NCI-H524 treated with DMSO at 0.1 percent for 48 hours (cell line): Measurements from ENCODE around the gene CCDC177.

ENCODE experiments used
- DNase-seq: peaks from one replicate; lab custom pipeline; 2025; lab: John Stamatoyannopoulos, UW

The CCDC177 gene

DNA sequence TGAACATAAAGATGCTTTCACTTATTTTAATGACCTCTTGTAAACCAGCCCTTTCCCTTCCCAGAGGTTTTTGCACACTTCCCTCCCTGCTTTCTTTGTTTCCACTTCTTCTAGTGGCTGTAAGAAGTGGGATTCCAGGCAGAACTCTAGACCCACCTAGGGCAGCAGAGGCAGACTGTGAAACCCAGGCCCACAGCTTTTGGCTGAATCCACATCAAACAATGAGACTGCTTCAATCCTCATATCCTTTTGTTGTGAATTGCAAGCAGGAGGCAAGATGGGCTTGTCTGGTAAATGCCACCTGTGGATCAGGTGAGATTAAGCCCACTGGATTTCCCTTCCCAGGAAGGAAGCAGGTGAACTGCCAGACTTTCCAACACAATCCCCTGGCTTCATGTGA, 12.8 kb downstream of the CCDC177 start:
- DNase-seq = no peak

DNA sequence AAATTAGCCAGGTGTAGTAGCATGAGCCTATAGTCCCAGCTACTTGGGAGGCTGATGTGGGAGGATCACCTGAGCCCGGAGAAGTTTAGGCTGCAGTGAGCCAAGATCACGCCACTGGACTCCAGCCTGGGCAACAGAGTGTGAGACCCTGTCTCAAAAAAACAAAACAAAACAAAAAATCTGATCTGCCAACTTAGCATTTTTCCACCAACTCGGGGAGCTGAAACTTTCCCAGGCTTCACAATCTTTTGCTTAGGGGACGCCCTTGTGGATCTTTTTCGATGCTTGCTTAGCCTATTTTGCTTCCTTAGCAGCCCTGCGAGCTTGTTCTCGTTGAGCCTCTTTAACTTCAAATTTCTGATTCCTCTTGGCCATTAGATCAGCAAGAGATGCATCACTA, 13.8 kb downstream of the CCDC177 start:
- DNase-seq = no peak

DNA sequence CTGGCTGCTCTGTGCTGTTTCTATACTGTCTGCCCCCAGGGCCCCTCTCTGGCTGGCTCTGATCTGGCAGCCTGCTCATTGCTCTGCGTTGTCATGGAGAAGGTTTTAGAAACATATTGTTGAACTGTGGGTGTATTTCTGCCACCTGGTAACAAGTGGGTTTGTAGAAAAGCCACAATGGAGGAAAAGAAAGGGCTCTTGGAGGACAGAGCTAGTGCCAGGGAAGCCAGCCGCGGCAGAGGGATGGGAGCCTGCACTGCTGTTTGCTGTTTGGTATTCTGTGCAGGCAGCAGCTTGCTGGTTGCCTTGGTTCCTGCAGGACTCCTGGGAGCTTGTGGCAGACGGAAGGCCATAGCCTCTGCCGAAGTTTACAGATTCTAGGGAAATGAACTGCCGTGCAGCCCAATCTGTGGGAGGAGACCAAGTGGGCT, 15.1 kb downstream of the CCDC177 start:
- peak; percentile 86 for DNase-seq

DNA sequence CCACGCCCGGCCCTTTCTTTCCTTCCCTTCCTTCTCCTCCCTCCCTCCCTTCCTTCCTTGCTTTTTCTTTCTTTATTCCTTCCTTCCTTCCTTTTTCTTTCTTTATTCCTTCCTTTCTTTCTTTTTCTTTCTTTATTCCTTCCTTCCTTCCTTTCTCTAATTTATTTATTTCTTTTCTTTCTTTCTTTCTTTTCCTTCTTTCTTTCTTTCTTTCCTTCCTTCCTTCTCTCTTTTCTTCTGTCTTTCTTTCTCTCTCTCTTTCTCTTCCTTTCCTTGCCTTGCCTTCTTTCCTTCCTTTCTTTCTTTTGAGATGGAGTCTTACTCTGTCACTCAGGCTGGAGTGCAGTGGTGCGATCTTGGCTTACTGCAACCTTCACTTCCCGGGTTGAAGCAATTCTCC, 15.9 kb downstream of the CCDC177 start:
- no peak for DNase-seq

DNA sequence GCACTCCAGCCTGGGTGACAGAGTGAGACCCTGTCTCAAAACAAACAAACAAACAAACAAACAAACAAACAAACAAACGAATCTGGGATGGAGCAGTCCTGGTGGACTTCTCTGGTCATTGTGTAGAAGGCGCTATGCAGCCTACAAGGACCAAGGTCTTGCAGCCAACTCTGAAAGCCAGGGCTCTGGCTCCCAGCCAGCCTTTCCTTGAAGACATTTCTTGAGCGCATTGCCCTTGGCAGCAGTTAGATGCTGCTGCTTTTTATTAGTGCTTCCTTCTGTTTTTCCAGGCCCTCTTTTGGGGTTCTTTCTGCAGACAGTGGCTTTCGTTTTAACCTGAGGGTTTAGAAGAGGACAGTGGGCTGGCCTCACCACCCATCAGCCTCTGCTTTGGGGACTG, 20.2 kb downstream of the CCDC177 start:
- no peak for DNase-seq

DNA sequence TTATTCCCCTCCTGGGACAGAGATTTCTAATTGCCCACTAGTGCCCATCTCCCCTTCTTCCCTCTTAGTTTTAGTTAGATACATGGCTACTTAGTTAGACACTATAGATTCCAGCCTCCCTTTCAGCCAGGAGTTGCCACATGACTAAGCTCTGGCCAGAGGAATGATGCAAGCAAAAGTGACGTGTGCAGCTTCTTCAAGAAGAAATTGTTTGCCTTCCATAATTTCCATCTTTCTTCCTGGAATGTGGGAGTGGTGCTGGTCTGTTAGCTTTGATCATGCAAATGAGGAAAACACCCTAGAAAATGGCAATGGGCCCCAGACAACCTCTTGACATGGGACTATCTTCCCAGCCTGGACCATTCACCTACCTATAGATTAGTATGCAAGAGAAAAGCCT, 21.4 kb downstream of the CCDC177 start:
- no peak for DNase-seq

DNA sequence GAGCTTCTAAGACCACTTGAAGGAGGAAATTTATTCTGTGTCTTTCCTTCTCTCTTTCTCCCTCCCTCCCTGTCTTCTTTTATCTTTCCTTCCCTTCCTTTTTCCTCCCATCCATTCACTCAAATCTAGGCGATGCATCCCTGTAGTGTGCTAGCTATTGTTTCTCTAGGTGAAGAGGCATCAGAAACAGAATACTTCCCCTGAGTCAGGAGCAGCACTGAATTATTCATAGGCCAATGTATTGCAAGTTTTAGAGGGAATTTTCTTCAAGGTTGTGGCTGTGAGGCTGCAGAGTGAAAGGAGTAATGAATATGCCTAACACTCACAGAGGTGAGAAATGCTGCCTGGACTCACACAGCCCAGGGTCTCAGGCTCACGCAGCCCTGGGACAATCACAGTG, 23.2 kb downstream of the CCDC177 start:
- no peak for DNase-seq

DNA sequence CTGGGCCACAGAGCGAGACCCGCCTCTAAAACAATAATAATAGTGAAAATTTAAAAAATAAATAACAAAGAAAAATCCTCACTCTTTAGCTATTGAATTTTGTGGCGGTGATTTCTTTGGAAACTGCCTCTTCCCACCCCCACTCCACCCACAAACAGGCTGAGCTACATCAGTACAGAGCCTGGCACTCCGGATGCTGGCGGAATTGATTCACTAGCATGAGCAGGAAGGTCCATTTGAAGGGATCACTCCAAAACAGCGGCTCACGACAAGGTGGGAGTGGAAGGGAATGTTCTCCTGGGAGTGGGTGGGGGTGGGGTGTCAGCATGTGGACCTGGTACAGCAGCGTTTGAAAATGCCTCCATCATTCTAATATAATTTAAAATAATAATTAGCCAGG, 26.1 kb downstream of the CCDC177 start:
- DNase-seq = no peak

DNA sequence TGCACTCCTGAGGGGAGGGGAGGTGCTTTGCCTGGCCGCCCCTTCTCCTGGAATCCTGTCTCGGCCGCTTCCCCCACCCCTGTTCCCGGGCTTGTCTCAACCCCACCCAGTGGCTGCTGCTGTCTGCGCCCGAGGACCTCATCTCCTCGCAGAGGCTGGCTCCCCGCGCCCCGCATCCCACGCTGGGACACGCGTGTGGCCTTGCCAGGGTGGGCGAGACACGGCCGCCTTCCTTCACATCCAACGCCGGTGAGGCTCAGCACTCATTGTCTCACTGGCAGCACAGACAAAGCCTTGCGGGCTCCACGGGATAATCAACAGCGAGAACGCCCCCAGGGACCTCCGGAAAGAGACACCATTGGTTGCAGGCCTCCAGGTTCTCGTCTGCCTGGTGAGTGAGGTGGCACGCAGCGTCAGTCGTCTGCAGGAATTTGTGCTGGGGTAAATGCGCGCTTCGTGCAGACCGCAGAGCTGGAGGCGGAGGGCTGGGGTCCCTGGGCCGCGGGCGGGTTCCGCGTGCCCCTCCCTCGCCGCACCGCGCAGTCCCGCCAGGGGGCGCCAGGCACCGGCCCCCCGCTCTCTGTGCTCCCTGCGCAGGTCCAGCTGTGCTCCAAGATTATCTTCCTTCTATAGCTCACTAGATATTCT, 26.8 kb downstream of the CCDC177 start:
- no peak for DNase-seq

DNA sequence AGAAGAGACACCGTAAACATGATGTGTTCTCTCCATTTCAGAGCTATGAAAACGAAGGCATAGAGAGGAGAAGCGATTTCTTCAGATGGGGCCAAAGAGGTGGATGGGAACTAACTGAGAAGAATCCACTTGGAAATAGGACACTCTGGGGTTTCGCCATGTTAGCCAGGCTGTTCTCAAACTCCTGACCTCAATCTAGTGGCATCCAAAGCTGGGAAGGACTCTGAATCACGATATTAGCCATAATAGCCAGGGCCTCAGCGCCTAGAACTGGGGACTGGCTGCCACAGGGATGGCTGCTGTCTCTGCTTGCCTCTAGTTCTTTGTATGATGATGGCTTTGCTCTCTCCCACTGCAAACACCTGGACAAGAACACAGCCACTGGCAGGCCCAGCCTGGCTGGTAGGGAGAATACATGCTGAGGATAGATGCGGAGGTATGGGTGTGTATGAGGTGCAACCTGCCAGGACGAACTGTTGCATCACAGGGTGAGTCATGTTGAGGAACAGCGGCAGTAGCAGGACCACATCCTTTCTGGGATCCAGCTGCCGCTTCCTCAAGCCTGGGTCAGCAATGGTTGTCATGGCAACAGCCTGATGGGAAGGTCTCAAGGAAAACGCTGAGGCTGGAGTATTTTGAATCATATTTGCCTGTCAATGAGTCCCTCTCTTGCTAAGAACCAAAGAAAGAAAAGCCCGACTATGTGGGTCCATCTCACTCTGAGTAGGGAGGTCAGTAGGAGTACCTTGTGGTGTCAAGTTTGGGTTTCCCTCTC, 31.1 kb downstream of the CCDC177 start:
- DNase-seq = peak; percentile 51

DNA sequence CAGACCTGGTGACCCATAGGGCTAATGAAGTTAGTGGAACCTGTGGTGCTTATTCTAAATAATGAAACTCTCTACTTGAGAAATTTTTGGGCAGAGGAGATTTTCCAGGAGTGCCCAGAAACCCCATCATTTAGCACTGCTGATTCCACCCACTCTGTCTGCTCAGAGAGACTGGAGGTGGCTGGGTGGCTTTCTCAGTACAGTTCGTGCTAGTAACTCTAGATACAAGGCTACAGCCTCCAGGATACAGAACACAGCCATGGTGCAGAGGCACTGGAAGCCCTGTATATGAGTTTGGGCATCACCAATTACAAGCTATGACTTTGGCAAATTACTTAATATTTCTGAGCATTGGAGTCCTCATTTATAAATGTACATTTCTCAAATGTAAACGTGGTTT, 32.4 kb downstream of the CCDC177 start:
- DNase-seq = no peak

DNA sequence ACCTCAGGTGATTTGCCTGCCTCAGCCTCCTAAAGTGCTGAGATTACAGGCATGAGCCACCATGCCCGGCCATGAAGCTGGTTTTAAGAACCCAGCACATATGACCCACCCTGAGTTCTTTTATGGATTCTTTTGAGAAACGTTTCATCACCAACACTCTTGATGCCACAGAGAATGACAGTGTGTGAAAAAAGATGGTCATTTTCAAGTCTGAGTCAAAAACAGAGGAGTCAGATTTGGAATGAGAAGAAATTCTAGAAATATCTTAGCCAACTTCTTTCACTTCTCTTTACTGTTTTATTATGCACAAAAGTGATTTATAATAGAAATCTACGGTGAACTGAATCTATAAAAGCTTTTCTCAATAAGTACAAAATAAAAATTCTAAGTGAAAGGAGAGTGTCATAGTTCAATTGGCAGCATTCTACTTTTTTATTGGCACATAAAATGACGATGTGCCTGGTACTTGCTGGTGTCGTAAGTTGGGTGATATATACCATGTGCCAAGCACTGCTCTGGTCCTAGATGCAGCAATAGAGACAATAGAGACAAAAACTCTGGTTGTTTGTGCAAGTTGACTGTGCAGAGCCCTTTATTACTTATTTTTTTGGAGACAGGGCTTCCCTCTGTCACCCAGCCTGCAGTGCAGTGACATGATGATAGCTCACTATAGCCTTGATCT, 33.9 kb downstream of the CCDC177 start:
- DNase-seq = no peak

DNA sequence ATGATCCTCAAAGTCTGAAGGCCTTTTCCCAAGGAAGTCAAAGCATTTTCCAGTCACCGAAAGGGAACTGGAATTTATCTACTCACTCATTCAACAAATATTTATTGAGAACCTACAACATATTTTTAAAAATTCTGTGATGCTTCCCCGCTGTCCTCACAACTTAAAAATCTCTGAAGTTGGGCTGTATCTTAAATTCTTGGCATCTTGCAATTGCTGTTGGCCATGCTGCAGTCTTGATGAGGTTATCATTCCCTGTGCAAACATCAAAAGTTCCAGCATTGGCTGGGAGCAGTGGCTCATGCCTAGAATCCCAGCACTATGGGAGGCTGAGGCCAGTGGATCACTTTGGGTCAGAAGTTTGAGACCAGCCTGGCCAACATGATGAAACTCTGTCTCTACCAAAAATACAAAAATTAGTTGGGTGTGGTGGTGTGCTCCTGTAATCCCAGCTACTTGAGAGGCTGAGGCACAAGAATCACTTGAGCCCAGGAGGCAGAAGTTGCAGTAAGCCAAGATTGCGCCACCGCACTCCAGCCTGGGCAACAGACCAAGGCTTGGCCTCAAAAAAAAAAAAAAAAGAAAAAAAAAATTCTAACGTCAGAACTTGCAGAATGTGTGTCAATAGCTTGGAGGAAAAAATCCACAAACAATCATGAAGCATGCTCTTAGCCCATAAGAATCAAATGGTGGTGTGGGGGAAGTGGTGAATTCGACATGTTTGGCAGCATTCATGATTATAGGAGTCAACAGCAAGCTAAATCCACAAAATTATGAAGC, 34.9 kb downstream of the CCDC177 start:
- no peak for DNase-seq

DNA sequence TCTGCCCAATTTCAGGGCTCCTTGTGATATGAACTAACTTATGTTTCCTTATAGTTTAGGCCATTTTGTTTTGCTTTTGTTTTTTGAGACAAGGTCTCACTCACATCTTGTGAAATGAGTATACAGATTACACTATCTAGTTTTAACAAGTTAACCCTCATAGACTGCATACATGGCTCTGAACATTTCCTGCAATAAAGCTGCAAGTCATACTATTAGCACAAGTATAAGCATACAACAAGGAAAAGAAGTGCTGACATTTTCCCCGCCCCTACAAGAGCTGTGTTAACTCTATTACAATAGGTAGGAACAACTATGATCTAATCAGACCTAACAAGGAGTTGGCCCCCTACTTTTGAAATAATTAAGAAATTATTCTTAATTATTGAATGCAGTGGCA, 35.9 kb downstream of the CCDC177 start:
- DNase-seq = no peak

DNA sequence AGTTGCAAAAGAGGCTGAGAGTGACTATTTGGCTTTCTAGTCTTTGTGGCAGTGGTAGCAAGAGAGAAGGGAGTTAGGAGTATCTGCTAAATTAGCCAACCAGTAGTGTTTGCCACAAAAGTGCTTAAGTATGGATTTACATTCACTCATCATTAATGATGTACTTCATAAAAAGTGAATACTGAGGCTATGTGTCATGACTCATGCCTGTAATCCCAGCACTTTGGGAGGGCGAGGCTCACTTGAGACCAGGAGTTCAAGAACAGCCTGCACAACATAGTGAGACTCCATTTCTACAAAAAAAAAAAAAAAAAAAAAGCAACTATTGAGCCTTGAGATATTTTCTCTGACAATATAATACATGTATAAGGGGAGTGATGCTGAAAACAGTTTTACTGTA, 36.8 kb downstream of the CCDC177 start:
- DNase-seq = no peak

DNA sequence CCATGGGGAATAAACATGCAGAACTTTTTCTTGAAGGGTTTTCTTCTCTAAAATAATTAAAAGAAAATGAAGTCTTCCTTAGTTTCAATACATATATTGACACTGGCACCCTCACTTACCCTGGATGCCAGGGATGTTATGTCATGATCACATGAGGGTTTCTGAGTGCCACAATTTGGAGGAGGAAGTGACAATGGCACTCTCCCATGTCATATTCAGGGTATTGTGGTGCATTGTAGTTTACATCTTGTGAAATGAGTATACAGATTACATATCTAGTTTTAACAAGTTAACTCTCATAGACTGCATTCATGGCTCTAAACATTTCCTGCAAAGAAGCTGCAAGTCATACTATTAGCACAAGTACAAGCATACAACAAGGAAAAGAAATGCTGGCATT, 37.7 kb downstream of the CCDC177 start:
- no peak for DNase-seq

DNA sequence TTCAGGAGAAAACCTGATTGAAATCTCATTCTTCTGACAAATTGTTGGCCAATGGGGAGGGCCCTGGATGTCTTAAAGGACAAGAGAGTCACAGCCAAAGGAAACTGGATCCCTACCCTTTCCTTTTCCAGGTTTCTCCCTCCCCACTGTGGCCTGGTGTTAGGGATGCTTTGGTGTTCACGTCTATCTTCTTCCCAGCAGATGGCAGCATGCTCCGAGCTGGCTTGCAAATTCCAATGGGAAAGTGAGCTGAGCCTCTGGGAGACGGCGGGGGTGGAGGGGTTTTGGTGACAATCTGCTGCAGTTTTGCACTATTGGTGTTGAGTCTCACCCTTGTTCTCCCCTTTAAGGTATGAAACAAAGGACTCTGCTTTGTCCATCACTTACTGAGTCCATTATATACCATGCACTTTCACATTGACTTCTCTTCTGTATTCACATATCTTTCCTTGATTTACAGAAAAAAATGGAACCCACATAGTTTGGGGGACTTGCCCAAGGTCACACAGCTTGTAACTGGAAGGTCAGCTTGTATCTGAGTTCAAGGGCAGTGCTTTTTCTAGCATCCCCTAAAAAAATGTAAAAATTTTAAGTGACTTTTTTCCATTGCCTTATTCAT, 39.3 kb downstream of the CCDC177 start:
- peak; percentile 46 for DNase-seq

DNA sequence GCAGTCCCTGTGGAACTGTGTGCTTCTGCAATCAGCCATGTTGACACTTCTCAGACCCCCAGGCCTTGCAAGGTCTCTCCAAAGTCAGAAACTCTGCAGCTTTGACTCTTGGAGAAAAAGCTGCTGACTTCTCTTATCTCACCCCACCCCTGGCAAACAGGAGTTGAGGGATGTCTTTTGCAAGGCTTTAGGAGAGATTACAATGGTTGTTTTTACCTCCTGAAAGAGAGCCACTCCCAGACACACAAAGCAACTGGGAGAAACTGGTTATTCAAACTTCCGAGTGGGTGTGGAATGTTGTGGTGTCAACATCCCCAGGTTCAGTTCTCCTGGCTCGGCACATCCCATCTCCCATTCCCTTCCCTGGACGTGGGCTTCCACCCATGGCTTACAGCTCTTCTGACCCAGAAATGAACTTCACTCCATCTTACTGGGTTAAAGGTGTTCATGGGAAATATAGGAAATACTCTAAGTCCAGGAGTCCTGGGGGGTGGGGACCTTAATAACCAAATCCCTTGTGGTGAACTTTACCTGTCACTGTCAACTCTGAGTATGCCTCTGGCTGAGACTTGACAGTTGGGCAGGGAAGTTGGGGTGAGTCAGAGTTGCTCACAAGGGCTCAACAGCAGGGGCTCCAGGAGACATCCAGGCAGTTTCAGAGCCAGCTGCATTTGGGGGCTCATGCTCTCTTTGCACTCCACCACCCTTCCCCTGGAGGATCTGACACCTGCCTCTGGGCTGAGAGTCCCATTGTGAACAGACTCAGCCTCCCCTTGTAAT, 41.9 kb downstream of the CCDC177 start:
- no peak for DNase-seq

DNA sequence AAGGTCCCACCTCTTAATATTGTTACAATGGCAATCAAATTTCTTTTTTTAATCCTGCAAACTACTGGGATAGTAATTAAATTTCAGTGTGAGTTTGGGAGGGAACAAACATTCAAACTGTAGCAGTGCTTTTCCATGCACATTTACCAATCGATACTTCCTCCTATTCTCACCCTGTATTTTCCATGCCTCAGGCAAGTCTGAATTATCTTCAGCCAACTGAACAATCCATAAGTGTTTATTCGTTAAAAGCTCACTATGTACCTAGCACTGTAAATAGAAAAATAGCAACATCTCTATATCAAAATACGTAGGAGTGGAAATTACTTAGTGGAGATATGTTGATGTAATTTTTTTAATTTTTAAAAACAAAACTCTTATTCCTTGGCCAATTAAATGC, 43.5 kb downstream of the CCDC177 start:
- DNase-seq = no peak

DNA sequence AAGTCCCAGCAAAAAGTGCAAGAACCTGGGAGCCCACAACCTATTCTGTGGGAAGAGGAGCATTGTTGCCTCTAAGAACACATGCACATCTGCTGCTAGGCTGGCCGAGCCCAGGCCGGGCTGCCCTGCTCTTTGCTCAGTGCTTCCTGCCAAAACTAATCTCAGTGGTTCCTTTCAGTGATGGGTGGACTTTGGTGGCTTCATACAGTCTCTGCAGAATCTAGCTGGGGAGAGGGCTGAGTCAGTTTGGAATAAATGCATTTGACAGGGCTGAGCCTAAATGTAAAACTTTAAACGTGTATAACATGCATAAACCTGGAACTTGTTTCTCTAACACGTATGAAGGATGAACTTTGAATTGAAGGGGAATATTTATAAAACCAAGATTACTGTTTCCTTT, 44.6 kb downstream of the CCDC177 start:
- no peak for DNase-seq

DNA sequence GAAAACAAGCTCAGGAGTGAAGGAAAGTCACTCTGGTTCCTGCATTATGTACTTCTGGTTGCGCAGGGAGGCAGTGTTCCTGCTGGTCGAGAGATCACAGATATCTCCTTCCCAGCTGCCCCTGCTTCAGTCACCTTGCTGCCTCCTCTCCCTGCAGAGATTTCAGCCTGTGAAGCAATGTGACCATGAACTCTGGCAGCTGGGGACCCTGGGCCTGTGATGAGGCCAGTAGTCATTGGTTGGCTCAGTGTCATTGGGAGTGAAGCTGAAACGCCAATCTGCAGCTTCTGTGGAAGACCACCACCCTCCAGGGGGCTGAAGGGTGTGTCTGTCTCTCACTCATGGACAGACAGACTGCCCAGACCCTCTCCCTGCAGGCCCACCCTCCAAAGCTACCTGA, 45.1 kb downstream of the CCDC177 start:
- DNase-seq = no peak
